Right forelimb (tissue), 1 donor: ENCODE data around the gene CTBP2.

ENCODE experiments used
- DNase-seq: peaks from one replicate; pipeline ENCODE4 v3.0.0-alpha.2; 2018

The CTBP2 gene

GRCh38 chr10:125120053-125120710, 40.2 kb downstream of the CTBP2 start:
- DNase-seq, result no peak

GRCh38 chr10:125118701-125119100, 41.7 kb downstream of the CTBP2 start:
- no peak for DNase-seq

- peak; percentile 69 for DNase-seq
These were observed 42.3 kb downstream of the CTBP2 start for GRCh38 chr10:125118011-125118611.

- no peak for DNase-seq
These were observed 43.6 kb downstream of the CTBP2 start for GRCh38 chr10:125116652-125117310.

GRCh38 chr10:125116041-125116649, 44.2 kb downstream of the CTBP2 start:
- DNase-seq, result no peak

GRCh38 chr10:125115409-125115808, 45.0 kb downstream of the CTBP2 start:
- DNase-seq, result no peak

- DNase-seq, result no peak
These were observed 45.5 kb downstream of the CTBP2 start for GRCh38 chr10:125114761-125115391.

- peak; percentile 72 for DNase-seq
These were observed 46.5 kb downstream of the CTBP2 start for GRCh38 chr10:125113691-125114371.

- DNase-seq, result no peak
These were observed 47.5 kb downstream of the CTBP2 start for GRCh38 chr10:125112697-125113494.

- no peak for DNase-seq
These were observed 49.1 kb downstream of the CTBP2 start for GRCh38 chr10:125111118-125111727.

GRCh38 chr10:125107965-125108580, 52.3 kb downstream of the CTBP2 start:
- DNase-seq, result no peak

- DNase-seq, result no peak
These were observed 53.0 kb downstream of the CTBP2 start for GRCh38 chr10:125107166-125107949.

- DNase-seq, result no peak
These were observed 53.8 kb downstream of the CTBP2 start for GRCh38 chr10:125106586-125106985.

GRCh38 chr10:125105706-125106255, 54.6 kb downstream of the CTBP2 start:
- DNase-seq, result no peak

GRCh38 chr10:125105155-125105554, 55.2 kb downstream of the CTBP2 start:
- DNase-seq, result no peak

GRCh38 chr10:125104559-125104958, 55.8 kb downstream of the CTBP2 start:
- no peak for DNase-seq

GRCh38 chr10:125103924-125104323, 56.4 kb downstream of the CTBP2 start:
- no peak for DNase-seq

GRCh38 chr10:125103466-125103865, 56.9 kb downstream of the CTBP2 start:
- DNase-seq, result no peak

- DNase-seq, result no peak
These were observed 57.5 kb downstream of the CTBP2 start for GRCh38 chr10:125102821-125103220.

GRCh38 chr10:125102246-125102645, 58.1 kb downstream of the CTBP2 start:
- no peak for DNase-seq
